Left renal pelvis (tissue), 4 donors: Measurements from ENCODE around the gene CFAP46. TPM values are rescaled to one million over a fixed set of nuclear protein-coding genes. Genes with fewer than 3 reads are reported as not detected.

Experiments used
- DNase-seq, 4 donors: peaks; one replicate each; pipeline ENCODE4 v3.0.0-alpha.2; 2013; ENCODE audit warnings: low read depth in 4 of 4, low spot score in 3 of 4
- polyA plus RNA-seq, 4 donors: library from polyadenylated mRNA; unstranded; fragments of 120-200 nt; gene quantifications; one replicate each; pipeline ENCODE4 v1.2.1, GENCODE V29; 2013; ENCODE audit not compliant: insufficient read length in 4 of 4

CFAP46 gene
- polyA plus RNA-seq, 4 donors: 1.2 to 10.6 (median 8.3) TPM

DNA sequence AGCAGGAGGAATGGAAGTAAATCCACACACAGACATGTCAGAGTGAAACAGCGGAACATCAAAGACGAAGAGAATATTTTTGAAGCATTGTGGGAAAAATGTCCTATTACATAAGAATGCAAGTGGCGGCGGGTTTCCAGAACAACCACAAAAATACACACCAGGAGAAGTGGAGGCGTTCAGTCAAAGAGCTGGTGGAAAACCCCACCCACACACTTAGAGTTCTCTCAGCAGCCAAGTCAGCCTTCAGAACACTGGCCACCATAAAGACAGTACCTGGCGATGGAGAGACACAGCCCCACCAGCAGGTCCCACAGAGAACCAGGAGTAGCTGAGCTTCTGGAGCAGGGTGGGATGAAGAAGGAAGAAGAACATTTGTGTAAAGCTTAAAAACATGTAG, 180.1 kb downstream of the CFAP46 start:
- DNase-seq: no peak

DNA sequence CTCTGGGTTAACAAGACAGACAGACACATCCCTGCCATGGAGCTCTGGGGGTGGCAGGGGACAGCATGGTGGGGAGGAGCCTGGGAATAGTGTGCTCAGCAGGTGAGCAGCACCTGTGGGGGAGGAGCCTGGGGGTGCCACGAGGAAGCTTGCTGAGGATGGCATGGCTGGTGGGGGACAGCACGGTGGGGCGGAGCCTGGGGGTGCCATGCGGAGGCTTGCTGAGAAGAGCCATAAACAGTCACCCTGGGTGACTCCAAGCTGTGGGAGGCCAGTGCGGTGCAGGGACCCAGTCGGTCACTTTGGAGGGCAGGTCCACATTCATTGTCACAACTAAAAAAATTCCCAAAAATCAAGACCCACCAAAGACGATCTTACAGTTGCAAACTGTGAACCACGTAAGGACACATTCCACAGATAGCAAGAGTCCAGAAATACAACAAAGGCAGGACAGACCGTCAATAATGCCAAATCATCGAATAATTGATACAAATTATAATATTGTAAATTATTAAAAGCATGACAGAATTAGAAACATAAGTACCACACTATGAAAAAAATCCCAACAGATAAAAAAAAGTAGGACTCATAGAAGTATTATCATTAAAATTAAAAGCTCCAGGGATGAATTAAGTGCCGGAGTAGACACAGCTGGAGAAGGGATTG, 180.8 kb downstream of the CFAP46 start:
- DNase-seq: no peak

- DNase-seq: no peak
Observed at GRCh38 chr10:132758865-132759264, 183.5 kb downstream of the CFAP46 start.

Other genes starting within 250 kb of the CFAP46 start
- gene NKX6-2, start 156.4 kb downstream of the CFAP46 start, polyA plus RNA-seq: 1 to 10 TPM; 7.8 to 9.5 (median 8.6) TPM
- gene ADGRA1, start 145.4 kb upstream of the CFAP46 start, polyA plus RNA-seq: 1 to 10 TPM in 3 of 4 donors, under 1 TPM in 1; 0.57 to 1.6 (median 1.2) TPM
- gene KNDC1, start 217.6 kb upstream of the CFAP46 start, polyA plus RNA-seq: 1 to 10 TPM; 2.5 to 10.0 (median 6.9) TPM